GM21723 (cell line): ENCODE data around the gene ASCL3.
"Not testable (repeated sequence)": the region's sequence is repeated elsewhere in the genome, so short reads cannot be mapped to it uniquely, and the experiment has no call there.

ENCODE experiments used
- ATAC-seq: cut with Tn5 transposase; IDR thresholded peaks from one replicate; pipeline ENCODE4 v1.9.1; 2021; ENCODE audit warnings: mild to moderate bottlenecking, moderate library complexity; ENCODE audit not compliant: unreplicated experiment

Gene ASCL3

GRCh38 chr11:8942518-8943066 lies at the start of gene ASCL3:
TSS of gene ASCL3 (minus strand) at chr11:8943016. CDS start at chr11:8938161, 4,855 bp downstream.
- no peak for ATAC-seq

- ATAC-seq, result no peak
Observed at GRCh38 chr11:8989453-8989852, 46.6 kb upstream of the ASCL3 start.

- no peak for ATAC-seq
Observed at GRCh38 chr11:8988329-8989234, 45.8 kb upstream of the ASCL3 start.

GRCh38 chr11:8987446-8987845 lies 44.6 kb upstream of the ASCL3 start:
- no peak for ATAC-seq

- ATAC-seq, result not testable (repeated sequence)
Observed at GRCh38 chr11:8986772-8987171, 44.0 kb upstream of the ASCL3 start.

GRCh38 chr11:8985462-8985861 lies 42.6 kb upstream of the ASCL3 start:
- no peak for ATAC-seq

GRCh38 chr11:8983552-8983951 lies 40.7 kb upstream of the ASCL3 start:
- no peak for ATAC-seq

- no peak for ATAC-seq
Observed at GRCh38 chr11:8980485-8980884, 37.7 kb upstream of the ASCL3 start.

GRCh38 chr11:8979365-8979764 lies 36.5 kb upstream of the ASCL3 start:
- not testable (repeated sequence) for ATAC-seq

- ATAC-seq, result no peak
Observed at GRCh38 chr11:8973121-8973520, 30.3 kb upstream of the ASCL3 start.

GRCh38 chr11:8971924-8972316 lies 29.1 kb upstream of the ASCL3 start:
- no peak for ATAC-seq

- no peak for ATAC-seq
Observed at GRCh38 chr11:8971196-8971923, 28.5 kb upstream of the ASCL3 start.

GRCh38 chr11:8967184-8967583 lies 24.4 kb upstream of the ASCL3 start:
- no peak for ATAC-seq

- peak; percentile 81 for ATAC-seq
Observed at GRCh38 chr11:8964324-8965320, 21.8 kb upstream of the ASCL3 start, which contains the start of gene TMEM9B. TSS of gene TMEM9B (minus strand) at chr11:8964442. CDS start at chr11:8964313, 129 bp downstream.

GRCh38 chr11:8963569-8964323 lies 20.9 kb upstream of the ASCL3 start:
- peak; percentile 69 for ATAC-seq

GRCh38 chr11:8962841-8963240 lies 20.0 kb upstream of the ASCL3 start:
- no peak for ATAC-seq

GRCh38 chr11:8961401-8961800 lies 18.6 kb upstream of the ASCL3 start:
- ATAC-seq, result no peak

- peak; percentile 39 for ATAC-seq
Observed at GRCh38 chr11:8959546-8960166, 16.8 kb upstream of the ASCL3 start.

- no peak for ATAC-seq
Observed at GRCh38 chr11:8956860-8957259, 14.0 kb upstream of the ASCL3 start.
